ENCODE data around the gene FAM241B.

FAM241B gene

DNA sequence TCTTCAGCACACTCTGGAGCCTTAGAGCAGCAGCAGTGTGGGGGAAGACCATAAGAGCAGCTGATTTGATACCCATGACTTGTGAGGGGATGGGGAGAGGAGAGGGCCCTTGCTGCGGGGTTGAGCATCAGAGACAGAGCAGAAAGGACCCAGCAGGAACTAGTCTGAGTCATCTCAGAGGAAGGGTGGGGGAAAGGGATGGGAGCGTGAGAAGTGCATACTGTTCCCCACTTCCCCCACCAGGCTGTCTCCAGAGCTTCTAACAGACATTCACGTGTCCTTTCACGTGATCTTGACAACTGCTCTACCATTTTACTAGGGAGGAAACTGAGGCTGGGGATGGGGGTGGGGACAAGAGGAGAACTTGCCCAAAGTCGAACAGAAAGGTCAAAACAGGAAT, 38.7 kb downstream of the FAM241B start:
- no peak for DNase-seq

DNA sequence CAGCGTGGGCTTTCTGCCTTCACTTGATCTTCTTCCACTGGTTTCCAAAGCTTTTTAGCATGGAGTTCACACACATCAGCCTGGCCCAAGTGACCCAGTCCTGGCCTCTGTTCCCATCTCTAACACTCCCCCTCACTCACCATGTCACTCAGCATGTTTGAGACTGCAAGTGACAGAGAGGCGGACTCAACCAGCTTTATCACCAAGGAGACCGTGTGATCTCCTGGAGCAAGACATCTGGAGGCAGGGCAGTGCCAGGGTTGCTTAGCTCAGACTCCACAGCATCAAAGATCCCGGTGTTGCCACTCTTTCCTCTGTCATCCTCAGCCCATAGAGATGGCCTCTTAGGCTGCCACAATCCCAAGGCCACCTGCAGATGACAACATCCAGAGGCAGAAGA, 39.4 kb downstream of the FAM241B start:
- DNase-seq: no peak

DNA sequence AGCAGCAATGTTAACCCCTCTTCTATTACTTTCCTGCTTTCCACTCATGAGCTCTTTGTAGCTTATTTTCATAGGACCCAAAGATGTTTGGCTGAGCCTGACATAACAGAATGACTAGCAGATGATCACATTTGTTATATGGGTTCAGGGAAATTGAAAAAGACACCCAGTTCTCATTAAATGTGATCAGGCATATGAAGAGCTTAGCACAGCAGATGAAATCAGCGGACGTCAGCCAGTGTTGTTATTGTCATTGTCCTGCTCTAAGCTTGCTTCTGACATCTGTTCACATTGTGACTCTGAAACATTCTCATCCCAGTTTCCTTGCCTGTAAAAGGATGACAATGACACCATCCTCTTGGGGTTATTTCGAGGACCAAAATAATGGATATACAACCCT, 43.5 kb downstream of the FAM241B start:
- no peak for DNase-seq

DNA sequence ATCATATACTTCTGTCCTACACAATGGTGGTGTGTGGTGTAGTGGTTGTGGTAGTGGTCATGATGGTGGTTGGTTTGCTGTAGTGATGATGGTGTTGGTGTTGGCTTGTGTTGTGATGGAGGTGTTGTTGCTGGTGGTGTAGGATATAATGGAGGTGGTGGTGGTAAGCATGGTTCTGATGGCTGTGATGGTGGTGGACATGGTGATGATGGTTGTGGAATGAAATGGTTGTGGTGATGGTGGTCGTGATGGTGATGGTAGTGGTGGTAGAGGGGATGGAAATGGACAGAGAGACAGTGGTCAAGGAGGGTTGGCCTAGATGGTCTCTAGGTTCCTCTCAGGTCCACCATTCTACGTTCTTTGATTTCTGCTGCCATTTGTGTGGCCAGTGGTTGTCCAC, 44.7 kb downstream of the FAM241B start:
- DNase-seq: no peak

DNA sequence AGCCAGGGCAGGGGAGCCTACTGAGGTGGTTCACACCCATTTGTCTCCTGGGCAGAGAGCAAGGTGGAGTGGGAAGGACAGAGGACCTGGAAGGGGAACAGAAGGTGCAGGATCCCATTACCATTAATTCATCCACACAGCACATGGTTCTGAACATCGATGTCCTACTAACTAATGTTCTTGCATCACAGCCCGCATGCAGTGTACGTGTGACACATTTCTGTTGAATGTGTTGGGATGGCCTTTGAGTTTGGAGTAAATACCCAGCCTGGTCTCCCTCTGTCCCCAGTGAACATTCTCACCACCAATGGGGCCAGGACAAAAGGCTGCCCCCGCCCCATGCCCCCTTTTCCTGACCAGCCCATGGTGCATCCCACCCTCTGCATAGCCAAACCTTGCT, 46.3 kb downstream of the FAM241B start:
- DNase-seq: no peak

DNA sequence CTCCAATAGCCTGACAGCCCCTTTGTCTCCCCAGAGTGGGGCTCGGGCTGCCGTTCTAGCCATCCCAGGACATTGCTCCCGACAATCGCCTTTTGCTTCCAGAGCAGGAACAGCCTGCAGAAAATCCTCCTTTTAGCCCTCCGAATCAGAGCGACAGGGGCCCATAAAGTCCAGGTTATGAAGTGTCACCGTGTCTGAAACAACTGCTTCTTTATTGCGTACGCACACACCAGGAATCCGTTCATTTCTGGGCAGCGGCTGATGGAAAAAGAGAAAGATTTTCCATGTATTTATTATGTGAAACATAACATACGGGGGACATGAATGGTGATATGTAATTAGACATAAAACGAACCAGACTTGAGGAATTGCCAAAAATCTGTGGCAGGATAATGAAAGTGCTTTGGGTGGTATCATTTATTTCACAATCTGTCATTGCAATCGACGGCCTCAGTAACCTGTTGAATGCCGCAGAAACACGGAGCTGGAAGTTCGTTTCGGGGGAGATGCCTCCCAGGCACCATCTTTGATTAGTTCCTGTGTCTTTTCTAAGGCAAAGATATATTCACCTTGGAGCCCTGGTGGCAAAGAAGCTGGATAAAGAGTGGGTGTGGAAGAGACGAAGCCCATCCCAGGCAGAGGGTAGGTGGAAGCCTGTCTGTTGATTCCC, 48.1 kb downstream of the FAM241B start:
- no peak for DNase-seq

DNA sequence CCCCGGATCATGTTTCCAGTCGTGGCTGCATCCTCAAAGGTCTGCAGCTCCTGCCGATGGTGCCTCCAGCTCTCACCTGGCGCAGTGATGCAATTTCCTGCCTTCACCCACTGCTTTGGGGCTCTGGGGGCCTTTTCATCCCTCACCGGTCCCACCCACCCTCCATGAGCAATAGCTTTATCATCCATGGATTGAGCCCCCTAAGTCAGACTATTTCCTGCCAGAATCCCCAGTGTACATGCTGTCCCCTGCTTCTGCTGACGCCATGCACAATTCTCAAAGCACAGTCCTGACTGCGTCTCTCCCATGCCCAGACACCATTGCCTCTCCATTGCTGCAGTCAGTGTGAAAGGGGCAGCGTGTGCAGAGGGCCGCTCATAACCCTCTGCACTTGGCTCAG, 49.7 kb downstream of the FAM241B start:
- no peak for DNase-seq

DNA sequence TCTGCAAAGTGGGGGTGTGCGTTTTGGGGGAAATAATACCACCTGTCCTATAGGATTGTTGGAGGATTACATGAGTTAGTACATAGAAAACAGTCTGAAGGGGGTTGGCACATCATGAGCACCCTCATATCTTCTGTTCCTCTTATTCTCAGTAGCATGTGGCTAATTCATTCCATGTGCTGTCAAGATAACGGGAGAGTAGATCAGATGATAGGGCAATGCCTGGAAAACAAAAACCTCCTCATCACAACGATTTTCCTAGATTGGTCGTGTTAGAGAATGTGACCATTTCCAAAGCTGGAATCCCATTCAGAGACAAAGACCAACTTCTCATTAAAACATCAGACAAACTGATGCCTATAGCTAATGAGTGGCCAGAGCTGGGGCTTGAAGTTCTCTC, 50.6 kb downstream of the FAM241B start:
- DNase-seq: no peak

DNA sequence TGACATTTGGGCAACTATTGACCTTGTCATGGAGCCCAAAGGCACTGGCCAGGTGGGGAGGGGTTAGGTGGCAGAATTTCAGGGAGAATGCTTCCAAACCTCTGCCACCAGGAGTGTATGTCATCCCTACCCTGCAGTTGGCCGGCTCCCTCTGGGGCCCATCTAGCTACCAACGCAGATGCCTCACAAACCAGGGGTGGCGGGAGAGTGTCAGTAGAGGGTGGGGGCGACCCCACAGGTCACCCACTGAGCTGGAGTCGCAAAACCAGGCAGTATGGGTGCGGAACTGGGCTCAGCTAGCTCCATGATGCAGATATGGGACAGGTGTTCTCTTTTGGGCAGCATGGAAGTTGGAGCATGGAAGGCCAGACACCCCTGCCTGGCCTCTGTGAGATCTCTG, 51.4 kb downstream of the FAM241B start:
- DNase-seq: no peak

DNA sequence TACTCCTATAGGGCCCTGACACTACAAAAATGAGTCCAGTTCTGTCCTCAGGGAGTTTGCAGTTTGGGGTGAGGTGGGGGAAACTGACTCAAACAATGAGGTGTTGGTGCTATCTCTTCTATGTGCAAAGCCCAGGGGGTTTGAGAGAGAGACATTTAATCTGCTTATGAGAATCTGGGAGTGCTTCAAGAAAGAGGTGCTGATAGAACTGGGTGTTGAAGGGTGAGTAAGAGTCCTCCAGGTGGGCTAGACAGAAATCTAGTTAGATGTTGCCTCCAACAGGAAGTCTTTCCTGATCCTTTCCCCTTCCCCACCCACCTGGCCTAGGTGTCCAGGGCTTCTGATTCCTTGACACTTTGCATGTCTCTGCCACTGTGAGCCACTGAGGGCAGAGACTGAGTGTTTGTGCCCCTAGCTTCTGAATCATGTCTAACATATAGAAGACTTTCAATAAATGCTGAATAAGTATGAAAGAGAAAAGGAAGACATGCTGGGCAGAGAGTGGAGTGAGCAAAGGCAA, 53.0 kb downstream of the FAM241B start:
- DNase-seq: no peak
